HG03342 (cell line): Measurements from ENCODE around the gene DERL2.

Source experiments
- ATAC-seq: cut with Tn5 transposase; IDR thresholded peaks from one replicate; pipeline ENCODE4 v1.9.1; 2021; ENCODE audit warnings: mild to moderate bottlenecking, moderate library complexity; ENCODE audit not compliant: unreplicated experiment

The DERL2 gene

GRCh38 chr17:5502552-5502951, 16.6 kb upstream of the DERL2 start:
- ATAC-seq, result no peak

- no peak for ATAC-seq
Observed at GRCh38 chr17:5501685-5502084, 15.7 kb upstream of the DERL2 start.

- ATAC-seq, result no peak
Observed at GRCh38 chr17:5500589-5501391, 14.8 kb upstream of the DERL2 start.

- no peak for ATAC-seq
Observed at GRCh38 chr17:5500247-5500588, 14.2 kb upstream of the DERL2 start.

GRCh38 chr17:5499476-5500231, 13.7 kb upstream of the DERL2 start:
- no peak for ATAC-seq

GRCh38 chr17:5492970-5493369, 7.0 kb upstream of the DERL2 start:
- ATAC-seq, result no peak

- no peak for ATAC-seq
Observed at GRCh38 chr17:5488752-5489151, 2.8 kb upstream of the DERL2 start.

- peak; percentile 78 for ATAC-seq
Observed at GRCh38 chr17:5486206-5487124, 487 bp upstream of the DERL2 start, which contains the start of gene MIS12. MIS12 (plus strand) TSS chr17:5486566; CDS start chr17:5488863, 2,297 bp downstream.

GRCh38 chr17:5481451-5481850, 4.5 kb downstream of the DERL2 start:
- ATAC-seq, result no peak

- ATAC-seq, result no peak
Observed at GRCh38 chr17:5480962-5481361, 5.0 kb downstream of the DERL2 start.

- ATAC-seq, result no peak
Observed at GRCh38 chr17:5478992-5479391, 7.0 kb downstream of the DERL2 start.

- ATAC-seq, result no peak
Observed at GRCh38 chr17:5473906-5474305, 12.1 kb downstream of the DERL2 start.

GRCh38 chr17:5472511-5472910, 13.5 kb downstream of the DERL2 start:
- ATAC-seq, result no peak

- ATAC-seq, result peak; percentile 6
Observed at GRCh38 chr17:5468075-5468473, 17.9 kb downstream of the DERL2 start.

GRCh38 chr17:5467416-5467815, 18.6 kb downstream of the DERL2 start:
- no peak for ATAC-seq

- no peak for ATAC-seq
Observed at GRCh38 chr17:5466295-5466694, 19.7 kb downstream of the DERL2 start.

GRCh38 chr17:5464717-5465507, 21.1 kb downstream of the DERL2 start:
- no peak for ATAC-seq

GRCh38 chr17:5446786-5447185, 39.2 kb downstream of the DERL2 start:
- ATAC-seq, result no peak

- ATAC-seq, result no peak
Observed at GRCh38 chr17:5444209-5444608, 41.8 kb downstream of the DERL2 start.

GRCh38 chr17:5443728-5444127, 42.2 kb downstream of the DERL2 start:
- ATAC-seq, result no peak

- no peak for ATAC-seq
Observed at GRCh38 chr17:5439446-5439764, 46.6 kb downstream of the DERL2 start.
